CD1c-positive myeloid dendritic cell (primary cell): Measurements from ENCODE around the gene FBXW5.

Experiments used
- DNase-seq: peaks from one replicate; pipeline ENCODE4 v3.0.0-alpha.2; 2016; ENCODE audit errors: extremely low spot score

FBXW5 gene

DNA sequence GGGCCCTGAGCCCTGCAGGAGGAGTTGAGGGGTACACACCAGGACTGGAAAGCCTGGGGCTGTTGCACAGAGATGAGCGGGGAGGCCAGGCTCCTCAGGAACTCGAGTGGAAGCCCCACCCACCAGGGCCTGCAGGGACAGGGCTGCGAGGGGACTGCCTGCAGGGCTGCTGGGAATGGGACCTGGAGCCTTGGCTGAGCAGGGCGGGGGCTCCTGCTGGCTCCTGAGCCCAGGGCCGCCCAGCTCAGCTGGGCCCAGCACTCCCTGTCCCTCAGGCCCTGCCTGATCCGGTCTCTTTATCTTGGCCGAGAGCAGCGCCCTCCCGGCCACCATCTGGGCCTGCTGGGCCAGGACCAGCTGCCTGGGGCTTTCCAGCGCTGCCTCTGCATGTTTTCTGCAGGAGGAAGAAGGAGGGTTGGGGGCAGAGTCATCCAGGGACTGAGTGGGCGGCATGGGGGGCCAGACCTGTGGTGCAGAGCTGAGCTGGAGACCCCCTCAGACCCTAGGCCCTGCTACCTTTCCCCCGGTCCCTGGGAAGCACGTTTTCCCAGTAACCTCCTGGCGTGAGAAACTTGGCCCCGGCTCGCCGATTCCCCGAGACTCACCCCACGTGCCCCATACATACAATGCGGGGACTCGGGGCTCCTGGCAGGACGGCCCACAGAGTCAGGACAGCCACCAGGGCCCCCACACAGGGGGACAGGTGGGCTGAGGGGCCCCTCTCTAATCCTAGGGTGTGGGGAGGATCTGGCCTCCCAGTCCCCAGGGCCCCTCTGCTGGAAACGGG, 16.9 kb upstream of the FBXW5 start:
- no peak for DNase-seq

DNA sequence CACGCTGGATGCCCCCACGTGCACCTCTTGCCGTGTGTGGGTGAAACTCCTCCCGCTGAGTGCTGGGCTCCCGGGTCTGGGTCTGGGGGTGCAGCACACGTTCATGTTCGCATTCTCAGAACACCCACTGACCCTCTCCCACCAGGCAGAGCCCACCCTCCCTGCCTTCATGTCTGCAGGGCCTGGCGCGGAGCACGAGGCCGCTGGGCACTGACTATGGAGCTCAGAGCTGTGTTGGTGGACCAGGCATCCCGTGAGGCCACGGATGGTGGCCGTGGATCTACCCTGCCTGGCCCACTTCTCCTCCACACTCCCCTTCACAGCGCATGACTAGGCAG, 16.4 kb upstream of the FBXW5 start:
- no peak for DNase-seq

DNA sequence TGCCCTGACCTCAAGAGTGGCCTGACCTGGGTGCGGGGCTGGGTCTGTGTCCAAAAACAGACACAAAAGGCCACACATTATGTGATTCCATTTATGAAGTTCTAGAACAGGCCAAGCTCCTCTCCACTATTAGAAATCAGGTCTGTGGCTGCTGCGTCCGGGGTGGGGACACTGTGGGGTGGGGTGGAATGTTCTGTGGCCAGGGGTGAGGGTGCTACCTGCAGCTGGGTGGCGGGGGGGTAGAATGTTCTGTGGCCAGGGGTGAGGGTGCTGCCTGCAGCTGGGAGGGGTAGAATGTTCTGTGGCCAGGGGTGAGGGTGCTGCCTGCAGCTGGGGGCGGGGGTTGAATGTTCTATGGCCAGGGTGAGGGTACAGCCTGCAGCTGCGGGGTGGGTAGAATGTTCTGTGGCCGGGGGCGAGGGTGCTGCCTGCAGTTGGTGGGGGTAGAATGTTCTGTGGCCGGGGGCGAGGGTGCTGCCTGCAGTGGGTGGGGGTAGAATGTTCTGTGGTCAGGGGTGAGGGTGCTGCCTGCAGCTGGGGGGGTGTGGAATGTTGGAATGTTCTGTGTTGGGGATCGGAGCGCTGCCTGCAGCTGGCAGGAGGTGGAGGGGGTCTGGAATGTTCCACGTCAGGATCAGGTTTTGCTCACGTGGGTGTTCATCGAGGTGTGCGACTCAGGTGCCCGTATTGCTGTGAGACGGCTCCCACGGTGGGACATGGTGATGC, 15.8 kb upstream of the FBXW5 start:
- no peak for DNase-seq

DNA sequence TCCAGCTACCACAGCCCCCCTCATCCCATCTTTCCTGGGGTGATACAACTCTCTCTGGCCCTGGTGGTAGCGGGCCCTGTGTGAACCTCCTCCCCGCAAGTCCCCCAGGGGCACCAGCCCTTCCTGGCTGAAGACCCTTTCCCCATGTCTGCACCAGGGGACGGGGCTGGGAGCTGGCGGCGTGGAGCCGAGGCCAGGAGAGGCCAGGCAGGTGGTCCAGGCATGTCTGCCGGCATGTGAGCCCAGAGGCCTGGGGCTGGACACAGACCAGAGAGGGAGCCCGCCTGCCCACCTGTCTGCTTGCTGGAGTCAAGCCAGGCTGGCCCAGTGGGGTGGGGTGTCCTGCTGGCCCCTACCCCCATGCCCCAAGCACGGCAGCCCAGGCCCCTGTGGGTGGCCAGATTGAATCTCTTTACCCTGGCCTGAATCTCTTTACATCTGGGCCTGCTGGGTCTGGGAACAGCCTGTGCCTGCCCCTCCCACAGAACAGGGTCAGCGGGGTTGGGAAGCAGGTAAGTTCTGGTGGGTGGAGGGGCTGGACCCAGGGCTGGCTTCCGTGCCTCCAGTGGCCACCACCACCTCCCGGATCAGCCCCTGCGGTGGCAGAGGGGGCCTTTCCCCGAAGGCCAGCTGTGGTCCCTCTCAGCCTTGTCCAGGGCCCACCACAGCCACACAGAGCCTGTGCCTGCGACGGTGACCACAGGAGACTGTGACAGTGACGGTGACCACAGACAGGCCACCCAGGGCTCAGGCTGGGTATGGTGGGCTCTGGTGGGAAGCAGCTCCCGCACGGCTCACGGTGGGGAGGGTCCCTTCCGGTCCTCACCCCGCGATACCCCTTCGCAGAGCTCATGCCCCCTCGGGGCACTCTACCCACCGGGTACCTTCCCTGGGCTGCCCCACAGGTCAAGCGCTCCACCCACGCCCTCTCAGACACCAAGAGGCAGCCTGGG, 14.6 kb upstream of the FBXW5 start:
- DNase-seq: no peak

DNA sequence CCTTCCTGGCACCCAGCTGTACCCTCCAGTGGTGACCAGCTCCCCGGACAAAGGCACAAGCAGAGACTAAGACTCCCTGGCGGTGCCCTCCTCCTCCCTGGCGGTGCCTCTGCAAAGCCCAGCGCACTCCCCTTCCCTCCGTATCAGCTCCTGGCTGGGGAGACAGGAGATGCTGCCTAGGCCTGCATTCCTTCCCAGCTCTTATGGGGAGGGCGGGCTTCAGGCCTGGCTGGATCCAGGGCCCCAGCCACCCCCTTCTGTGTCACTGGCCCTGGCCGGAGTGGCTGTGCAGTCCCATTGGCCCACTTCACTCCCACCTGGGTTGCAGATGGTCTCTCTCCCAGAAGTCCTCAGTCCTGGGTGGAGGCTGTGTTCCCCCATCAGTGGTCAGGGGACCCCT, 13.9 kb upstream of the FBXW5 start:
- no peak for DNase-seq

DNA sequence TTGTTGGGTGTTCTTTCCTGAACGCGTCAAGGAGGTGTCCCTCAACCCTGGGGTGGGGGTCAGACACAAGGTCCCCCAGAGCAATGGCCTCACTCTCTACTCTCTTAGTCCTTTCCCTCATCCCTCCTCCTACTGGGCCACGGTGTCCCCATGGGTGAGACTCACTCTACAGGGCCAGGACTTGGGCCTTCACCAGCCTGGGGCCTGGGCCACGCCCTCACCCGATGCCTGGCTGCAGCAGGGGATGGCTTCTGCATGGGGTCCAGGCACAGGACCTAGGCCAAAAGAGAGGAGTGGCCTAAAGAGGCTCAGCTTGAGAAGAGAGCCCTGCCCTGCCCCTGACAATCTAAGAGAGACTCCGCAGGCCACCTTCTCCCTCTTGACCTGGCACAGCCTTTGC, 13.4 kb upstream of the FBXW5 start:
- no peak for DNase-seq

DNA sequence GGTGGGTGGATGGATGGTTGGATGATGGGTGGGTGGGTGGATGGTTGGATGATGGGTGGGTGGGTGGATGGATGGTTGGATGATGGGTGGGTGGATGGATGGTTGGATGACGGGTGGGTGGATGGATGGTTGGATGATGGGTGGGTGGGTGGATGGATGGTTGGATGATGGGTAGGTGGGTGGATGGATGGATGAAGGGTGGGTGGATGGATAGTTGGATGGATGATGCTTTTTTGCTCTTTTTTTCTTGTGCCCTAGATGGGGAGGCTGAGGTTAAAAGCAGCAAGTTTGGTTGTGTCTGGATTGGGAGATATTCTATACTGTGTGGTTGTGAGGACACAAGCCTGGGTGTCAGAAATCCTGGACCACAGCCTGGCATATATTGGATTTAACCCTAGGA, 12.9 kb upstream of the FBXW5 start:
- DNase-seq: no peak

DNA sequence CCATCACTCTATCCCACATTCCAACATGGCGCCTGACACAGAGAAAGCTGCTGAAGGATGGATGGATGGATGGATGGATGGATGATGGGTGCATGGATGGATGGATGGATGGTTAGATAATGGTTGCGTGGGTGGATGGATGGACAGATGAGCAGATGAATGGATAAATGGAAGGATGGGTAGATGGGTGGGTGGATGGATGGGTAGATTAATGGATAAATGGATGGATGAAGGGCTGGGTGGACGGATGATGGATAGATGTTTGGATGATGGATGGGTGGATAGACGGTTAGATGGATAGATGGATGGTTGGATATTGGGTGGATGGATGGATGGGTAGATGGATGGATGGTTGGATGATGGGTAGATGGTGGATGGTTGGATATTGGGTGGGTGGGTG, 12.1 kb upstream of the FBXW5 start:
- no peak for DNase-seq

DNA sequence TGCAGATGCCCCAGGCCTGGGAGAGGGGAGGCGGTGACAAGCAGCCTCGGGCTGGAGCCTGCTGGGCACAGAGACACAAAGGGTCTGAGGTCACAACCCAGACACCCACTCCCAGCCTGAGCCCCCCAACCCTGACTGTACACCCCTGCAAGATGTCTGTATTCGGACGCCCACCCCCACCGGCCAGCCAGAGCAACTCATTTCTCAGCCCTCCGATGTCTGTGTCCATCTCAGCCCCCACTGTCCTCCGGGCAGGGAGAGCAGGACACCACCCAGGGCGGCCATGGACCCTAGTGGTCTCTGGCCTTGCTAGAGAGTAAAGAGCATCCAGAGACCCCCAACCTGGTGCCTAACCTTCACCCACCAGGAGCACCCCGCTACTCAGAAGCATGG, 11.4 kb upstream of the FBXW5 start:
- no peak for DNase-seq

DNA sequence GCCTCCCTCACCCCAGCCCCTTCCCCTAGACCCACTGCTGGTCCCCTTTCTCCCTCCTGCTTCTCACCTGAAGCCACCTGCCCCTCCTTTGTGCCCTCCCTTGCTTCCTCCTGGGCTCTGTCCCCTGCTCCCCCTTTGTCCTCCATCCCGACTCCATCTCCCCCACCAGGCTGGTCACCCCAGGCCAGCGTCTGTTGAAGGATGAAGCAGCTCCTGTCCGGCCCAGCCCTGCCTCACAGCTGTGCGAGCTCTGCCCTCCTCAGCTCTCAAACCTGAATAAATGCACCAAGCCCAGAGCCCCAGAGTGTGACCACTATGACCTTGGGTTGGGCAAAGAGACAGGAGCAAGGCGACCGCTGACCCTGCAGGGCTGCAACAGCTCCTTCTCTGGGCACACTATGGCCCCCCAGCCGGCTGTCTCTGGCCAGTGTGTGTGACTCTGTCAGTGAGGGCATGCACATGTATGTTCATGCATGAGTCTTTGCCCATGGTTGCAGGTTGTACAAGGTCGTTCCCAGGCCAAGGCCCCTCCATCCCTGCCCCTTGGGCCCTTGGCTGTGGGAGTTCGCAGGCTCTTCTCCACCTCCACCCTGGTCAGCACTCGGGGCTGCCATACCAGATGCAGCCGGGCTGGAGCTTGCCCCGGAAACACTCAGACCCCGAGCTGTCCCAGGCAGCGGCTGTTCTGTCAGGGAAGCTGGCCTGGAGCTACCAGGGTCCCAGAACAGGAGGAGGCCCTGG, 10.8 kb upstream of the FBXW5 start:
- DNase-seq: no peak

DNA sequence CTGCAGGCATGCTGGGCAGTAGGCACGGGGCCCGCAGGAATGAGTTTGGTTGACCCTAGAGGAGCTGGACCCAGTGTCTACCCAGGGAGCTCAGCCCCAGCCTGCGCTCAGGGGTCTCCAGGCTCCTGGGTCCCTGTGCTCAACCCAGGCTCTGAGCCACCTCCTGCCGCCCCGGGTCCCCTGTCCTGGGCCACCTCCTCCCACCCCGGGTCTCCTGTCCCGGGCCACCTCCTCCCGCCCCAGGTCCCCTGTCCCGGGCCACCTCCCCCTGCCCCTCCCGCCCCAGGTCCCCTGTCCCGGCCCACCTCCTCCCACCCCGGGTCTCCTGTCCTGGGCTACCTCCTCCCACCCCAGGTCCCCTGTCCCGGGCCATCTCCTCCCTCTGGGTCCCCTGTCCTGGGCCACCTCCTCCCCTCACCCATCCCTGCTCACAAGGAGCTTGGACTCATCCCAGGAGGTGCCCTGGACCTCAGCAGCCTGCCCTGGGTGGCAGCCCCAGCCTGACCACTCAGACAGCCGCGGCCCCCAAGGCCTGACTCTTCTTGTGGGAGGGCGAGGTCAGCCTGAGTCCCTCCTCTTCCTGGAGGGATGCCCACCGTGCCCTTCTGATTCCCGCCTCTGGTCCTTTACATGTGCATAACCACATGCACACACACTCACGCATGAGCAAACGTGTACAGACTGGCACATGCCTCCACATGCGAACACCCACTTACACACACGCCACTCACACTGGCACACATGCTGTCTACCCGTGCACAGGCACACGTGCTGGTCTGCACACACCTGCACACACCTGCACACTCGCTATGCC, 9.9 kb upstream of the FBXW5 start:
- DNase-seq: no peak

DNA sequence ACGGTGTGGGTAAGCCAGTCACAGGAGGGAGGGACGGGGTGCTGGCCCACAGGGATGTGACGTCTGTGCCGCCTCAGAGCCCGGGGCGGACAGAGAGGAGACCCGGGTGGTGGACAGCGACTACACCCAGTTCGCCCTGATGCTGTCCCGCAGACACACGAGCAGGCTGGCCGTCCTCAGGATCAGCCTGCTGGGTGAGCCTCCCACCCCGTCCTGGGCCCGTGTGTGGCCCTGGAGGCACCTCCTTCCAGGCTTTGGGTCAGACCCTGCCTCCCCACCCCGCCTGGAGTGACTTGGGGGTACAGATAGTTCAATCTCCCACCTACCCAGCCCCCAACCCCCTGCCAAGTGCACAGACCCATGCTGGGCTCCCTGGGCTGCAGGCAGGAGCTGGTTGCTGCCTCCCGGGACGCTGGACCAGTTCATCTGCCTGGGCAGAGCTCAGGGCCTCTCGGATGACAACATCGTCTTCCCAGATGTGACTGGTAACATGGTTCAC, 9.3 kb upstream of the FBXW5 start:
- no peak for DNase-seq

DNA sequence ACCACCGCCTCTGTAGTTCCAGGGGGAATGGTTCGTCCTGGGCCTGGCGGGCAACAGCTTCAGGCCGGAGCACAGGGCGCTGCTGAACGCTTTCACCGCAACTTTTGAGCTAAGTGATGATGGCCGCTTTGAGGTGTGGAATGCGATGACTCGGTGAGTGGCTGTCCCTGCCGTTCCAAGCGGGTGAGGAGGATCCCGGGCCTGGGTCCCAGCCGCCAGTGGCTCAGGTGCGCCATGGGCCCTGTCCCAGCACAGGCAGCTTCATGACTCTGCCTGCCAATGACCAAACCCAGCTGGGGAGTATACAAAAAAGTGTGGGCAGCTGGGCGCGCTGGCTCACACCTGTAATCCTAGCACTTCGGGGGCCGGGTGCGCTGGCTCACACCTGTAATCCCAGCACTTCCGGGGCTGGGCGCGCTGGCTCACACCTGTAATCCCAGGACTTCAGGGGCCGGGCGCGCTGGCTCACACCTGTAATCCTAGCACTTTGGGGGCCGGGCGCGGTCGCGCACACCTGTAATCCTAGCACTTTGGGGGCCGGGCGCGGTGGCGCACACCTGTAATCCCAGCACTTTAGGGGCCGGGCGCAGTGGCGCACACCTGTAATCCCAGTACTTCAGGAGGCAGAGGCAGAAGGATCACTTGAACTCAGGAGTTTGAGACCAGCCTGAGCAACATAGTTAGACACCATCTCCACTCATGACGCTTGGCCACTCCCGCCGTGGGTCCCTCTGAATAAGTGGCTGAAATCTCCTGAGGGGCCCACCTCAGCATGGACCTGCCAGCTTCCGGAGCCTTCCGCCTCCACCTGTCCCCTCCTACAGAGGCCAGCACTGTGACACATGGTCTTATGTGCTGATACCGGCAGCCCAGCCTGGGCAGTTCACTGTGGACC, 8.6 kb upstream of the FBXW5 start:
- DNase-seq: no peak

DNA sequence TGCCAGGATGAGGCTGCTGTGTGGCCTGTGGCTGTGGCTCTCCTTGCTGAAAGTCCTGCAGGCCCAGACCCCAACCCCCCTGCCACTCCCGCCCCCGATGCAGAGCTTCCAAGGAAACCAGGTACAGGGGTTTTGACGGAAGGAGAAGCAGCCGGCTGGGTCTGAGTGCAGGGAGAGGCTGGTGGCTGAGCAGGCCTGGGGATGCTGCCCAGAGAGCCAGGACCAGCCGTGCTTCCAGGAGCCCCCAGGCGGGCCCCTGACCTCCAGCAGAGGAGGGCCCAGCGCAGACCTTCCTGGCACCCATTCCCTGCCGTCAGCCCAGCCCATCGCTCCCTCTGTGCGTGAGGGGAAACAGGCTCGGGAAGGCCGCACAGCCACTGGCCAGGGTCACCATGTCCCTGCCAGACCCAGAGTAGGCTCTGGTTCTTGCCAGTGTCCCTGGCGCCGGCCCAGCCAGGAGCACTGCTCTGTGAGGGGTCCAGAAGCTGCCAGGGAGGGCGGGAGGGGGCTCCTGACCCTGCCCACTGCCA, 7.8 kb upstream of the FBXW5 start:
- no peak for DNase-seq

DNA sequence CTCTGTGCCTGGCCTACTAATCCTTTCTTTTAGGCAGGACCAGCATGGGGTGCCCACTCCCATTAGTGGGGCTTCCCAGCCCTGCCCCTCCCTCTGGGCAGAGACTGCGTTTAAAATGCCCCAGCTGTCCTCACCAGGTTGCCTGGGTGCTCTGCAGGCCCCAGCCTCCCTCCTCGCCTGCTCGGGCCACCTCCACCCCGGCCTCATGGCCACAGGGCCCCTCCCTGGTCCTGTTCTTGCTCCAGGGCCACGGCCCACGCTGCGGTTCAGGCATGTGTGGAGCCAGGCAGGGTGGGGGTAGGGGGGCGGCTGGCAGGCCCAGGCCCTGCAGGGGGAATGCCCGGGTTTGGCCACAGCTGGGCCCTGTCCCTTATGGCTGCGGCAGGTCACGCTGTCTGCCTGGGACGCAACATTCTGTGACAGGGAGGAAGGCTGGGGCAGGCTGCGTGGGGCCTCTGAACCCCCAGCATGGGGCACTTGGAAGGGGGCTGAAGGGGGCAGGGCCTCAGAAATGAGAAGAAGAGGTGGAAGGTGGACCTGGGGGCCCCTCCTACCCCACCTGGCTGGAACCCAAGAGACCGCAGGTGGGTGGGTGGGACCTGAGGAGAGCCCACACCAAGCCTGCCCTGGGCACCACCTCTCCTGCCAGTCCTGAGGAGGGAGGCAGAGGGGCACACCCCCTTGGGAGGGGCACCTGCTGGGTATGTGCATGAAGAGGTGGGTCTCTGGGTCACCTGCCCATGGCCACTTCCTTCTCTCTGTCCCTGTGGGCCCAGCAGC, 7.2 kb upstream of the FBXW5 start, which contains the start of gene LCN12:
Gene LCN12 (plus strand): TSS at position 733 of the 780 bp plus-strand sequence. CDS start 55 bp downstream, outside the sequence.
- no peak for DNase-seq

DNA sequence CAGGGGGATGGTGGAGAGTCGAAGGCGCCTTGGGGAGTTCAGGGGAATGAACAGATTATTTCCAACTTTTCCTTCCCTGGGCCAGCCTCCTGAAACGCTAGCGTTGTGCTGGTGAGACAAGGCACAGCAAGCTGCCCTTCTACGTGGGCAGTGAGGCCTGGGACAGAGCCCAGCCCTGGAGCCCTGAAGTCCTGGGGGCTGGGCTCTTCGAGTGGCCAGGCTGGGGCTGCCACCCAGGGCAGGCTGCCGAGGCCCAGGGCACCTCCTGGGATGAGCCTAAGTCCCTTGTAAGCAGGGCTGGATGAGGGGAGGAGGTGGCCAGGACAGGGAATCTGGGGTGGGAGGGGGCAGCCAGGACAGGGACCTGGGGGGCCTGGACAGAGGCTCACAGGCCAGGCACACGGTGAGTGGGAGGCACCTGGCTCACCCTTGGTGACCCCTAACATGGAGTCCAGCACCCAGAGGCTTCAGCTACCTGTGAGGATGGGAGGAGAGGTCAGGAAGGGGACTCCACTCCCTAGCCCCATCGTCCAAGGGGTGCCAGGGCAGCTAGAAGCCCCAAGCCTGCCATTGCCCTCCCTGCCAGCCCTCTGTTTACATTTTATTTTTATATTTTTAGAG, 6.2 kb upstream of the FBXW5 start:
- no peak for DNase-seq

DNA sequence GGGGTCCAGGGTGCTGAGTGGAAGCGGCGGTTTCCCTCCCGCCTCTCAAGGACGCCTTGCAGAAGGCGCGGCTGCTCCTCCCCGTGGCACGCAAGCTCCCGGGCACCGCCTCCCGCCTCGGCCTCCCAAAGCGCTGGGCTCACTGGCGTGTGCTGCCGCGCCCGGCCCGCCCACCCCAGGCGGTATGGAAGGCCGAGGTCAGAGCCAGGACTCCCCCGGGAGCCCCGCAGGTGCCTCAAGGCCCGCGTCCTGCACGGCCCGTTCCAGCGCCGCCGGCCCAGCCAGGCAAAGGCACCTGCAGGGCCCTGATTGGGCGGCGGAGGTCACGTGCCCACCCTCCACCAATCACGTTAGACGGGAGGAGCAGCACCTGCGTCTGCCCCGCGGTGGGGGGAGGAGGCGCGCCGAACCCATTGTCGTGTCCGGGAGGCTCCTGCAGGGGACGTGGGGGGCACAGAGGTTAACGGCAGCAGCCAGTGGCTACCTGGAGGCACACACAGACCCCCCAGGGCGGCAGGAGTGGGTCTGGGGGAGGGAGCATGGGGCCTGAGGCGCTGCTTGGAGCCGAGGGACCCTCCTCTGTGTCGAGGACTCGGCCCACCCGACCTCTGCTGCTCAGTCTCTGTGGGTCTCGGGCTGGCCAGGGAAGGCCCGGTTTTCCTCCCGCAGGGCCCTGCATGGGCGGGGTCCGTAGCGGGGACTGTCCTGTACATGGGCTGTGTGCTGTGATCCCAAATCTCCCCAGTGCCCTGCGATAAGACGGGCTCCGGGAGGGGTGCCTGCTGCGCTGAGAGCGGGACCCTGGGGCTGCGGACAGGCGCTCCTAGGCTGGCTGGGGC, 5.5 kb upstream of the FBXW5 start:
- peak; percentile 93 for DNase-seq
